Esophagus (tissue), 2 donors: Measurements from ENCODE around the gene PRC1. TPM values are rescaled to one million over a fixed set of nuclear protein-coding genes. Genes with fewer than 3 reads are reported as not detected.

ENCODE experiments used
- H3K27ac ChIP-seq, 2 donors: one replicate each; pipeline ENCODE4 v1.5.1; 2013; ENCODE audit warnings: low read depth in 2 of 2, mild to moderate bottlenecking in 2 of 2, inconsistent platforms in 1 of 2, low read length in 1 of 2, moderate library complexity in 1 of 2
- H3K27me3 ChIP-seq, 2 donors: one replicate each; pipeline ENCODE4 v1.6.1; 2013; ENCODE audit warnings: low read length in 2 of 2, control low read depth in 1 of 2, mild to moderate bottlenecking in 1 of 2; ENCODE audit not compliant: insufficient read depth in 2 of 2, control insufficient read depth in 1 of 2
- H3K36me3 ChIP-seq, 2 donors: one replicate each; pipeline ENCODE4 v1.6.1; 2013; ENCODE audit warnings: low read length in 1 of 2; ENCODE audit not compliant: control insufficient read depth in 2 of 2, insufficient read depth in 2 of 2
- H3K4me1 ChIP-seq, 2 donors: one replicate each; pipeline ENCODE4 v1.6.1; 2013; ENCODE audit warnings: low read length in 1 of 2; ENCODE audit not compliant: control insufficient read depth in 2 of 2, insufficient read depth in 2 of 2
- H3K4me3 ChIP-seq, 2 donors: one replicate each; pipeline ENCODE4 v1.5.1; 2013; ENCODE audit warnings: low read length in 2 of 2, mild to moderate bottlenecking in 2 of 2, low read depth in 1 of 2, moderate library complexity in 1 of 2
- H3K9me3 ChIP-seq, 2 donors: one replicate each; pipeline ENCODE4 v1.6.1; 2013; ENCODE audit warnings: mild to moderate bottlenecking in 2 of 2, low read depth in 1 of 2, low read length in 1 of 2, moderate library complexity in 1 of 2; ENCODE audit not compliant: control insufficient read depth in 2 of 2, insufficient read depth in 1 of 2
- WGBS, 2 donors: extraction: QIAGEN DNeasy Blood & Tissue Kit; methylation state at CpG; one replicate each; pipeline ENCODE4 v1.1.7; 2013; 5-methylcytosine and 5-hydroxymethylcytosine counted together
- polyA plus RNA-seq, 2 donors: library from polyadenylated mRNA; stranded (reverse); fragments of 200-250 nt; gene quantifications; one replicate each; pipeline ENCODE4 v1.2.3, GENCODE V29; 2013
- donor health status: healthy with polysubstance abuse.
- donor health status: Bipolar disorder and iron deficiency.

PRC1 gene
- polyA plus RNA-seq, 2 donors, result 41.2 to 44.1 TPM

DNA sequence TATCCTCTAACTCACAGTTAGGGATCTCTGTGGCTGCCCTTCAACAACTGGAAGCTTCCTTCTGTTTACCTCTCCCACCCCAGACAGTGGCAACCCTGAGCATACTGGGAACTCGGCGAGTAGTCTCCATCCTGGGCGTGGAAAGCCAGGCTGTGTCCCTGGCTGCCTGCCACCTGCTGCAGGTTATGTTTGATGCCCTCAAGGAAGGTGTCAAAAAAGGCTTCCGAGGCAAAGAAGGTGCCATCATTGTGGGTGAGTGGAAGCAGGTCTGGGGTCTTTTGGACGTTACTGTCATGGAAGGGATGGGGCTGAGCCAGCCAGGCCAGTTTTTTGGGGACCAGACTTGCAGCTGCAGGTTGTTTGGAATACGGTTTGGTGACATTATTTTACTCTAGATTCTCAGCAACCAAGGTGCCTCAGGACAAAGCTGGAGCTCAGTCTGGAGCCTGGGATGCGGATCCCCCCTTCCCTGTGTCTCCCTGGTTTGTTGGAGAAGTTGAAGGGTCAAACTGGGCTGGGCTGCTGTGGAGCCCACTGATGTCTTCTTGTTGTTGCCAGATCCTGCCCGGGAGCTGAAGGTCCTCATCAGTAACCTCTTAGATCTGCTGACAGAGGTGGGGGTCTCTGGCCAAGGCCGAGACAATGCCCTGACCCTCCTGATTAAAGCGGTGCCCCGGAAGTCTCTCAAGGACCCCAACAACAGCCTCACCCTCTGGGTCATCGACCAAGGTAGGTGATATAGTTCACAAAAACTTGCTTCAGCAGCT, 51.8 kb downstream of the PRC1 start:
- H3K27me3 ChIP-seq, result no peaks in the 10 kb centered on the region
- no peak overlapping the region for H3K27ac ChIP-seq
- peaks cover 40 to 53% of the 10 kb centered on the region in 2 donors for H3K36me3 ChIP-seq
- 84 to 86% methylated on average over 12 of the region's 12 CpGs for WGBS, 2 donors
- H3K4me1 ChIP-seq, result no peaks in the 10 kb centered on the region
- no peaks in the 10 kb centered on the region for H3K9me3 ChIP-seq
- H3K4me3 ChIP-seq, result no peak overlapping the region

DNA sequence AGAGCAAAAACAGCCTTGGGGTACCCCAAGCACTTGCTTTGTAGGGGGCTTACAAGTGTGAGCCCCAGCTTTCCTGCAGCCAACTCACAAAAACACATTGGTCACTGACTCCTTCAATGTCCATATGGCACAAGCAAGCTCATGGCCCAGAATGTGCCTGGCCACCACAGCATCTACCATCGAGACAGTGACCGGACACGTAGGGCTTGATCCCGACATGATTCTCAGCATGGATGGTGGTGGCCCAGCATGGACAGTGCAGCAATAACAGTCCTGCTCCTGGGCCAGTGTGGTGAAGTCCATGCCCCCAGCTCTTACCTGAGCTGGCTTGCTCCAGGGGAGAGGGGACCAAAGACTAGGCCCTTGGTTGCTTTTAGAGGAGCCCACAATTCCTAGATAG, 53.3 kb downstream of the PRC1 start:
- 96 to 97% methylated on average over 4 of the region's 4 CpGs for WGBS, 2 donors
- peaks cover 4% of the 10 kb centered on the region in 2 donors for H3K4me1 ChIP-seq
- no peak overlapping the region for H3K27ac ChIP-seq
- H3K27me3 ChIP-seq, result no peaks in the 10 kb centered on the region
- H3K4me3 ChIP-seq, result no peak overlapping the region
- no peaks in the 10 kb centered on the region for H3K9me3 ChIP-seq
- peaks cover 29 to 41% of the 10 kb centered on the region in 2 donors for H3K36me3 ChIP-seq

GRCh38 chr15:90939756-90940155, 54.6 kb downstream of the PRC1 start:
- no peaks in the 10 kb centered on the region for H3K9me3 ChIP-seq
- H3K4me3 ChIP-seq, result no peak overlapping the region
- H3K27ac ChIP-seq, result no peak overlapping the region
- H3K36me3 ChIP-seq, result peaks cover 24 to 36% of the 10 kb centered on the region in 2 donors
- no peaks in the 10 kb centered on the region for H3K27me3 ChIP-seq
- 88 to 95% methylated on average over 7 of the region's 7 CpGs for WGBS, 2 donors
- H3K4me1 ChIP-seq, result peaks cover 6 to 9% of the 10 kb centered on the region in 2 donors

DNA sequence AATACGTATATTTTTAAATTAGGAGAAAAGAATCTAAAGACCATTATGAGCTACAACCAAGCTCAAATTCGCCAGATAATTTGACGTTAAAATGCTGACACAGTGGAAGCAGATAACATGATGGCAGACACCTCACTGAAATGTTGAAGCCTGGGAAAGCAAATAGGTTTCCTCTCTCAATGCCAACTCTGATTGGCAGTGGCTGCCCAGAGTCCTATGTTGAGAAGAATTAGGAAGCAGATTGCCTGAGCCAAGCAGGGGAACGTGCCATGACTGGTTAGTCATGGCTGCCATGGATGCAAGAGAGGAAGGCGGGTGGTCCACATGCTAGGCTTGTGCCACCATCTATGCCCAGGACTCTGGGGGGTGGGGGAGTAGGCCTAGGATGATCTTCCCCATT, 56.1 kb downstream of the PRC1 start:
- Histone ChIP-seq H3K36me3 (peaks cover 20 to 30% of the 10 kb centered on the region in 2 donors), H3K27ac (no peak overlapping the region), H3K9me3 (no peaks in the 10 kb centered on the region), H3K27me3 (no peaks in the 10 kb centered on the region), H3K4me1 (peaks cover 6 to 9% of the 10 kb centered on the region in 2 donors), H3K4me3 (no peak overlapping the region)
- 93 to 96% methylated on average over 5 of the region's 5 CpGs for WGBS, 2 donors

DNA sequence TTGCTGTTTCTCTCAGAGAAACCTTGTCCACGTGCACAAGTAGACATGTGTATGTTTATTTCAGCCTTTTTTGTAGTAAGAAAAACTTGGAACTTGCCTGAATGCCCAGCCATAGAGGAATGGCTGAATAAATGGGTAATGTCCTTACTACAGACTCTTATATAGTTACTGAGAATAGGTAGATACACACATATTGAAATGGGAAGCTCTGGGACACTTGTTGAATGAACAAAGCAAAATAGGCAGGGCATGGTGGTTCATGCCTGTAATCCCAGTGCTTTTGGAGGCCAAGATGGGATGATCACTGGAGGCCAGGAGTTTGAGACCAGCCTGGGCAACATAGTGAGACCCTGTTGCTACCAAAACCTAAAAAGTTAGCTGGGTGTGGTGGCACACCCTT, 57.5 kb downstream of the PRC1 start:
- Histone ChIP-seq H3K4me1 (peaks cover 6 to 9% of the 10 kb centered on the region in 2 donors), H3K27me3 (no peaks in the 10 kb centered on the region), H3K4me3 (no peak overlapping the region), H3K9me3 (no peaks in the 10 kb centered on the region), H3K27ac (no peak overlapping the region), H3K36me3 (peaks cover 17% of the 10 kb centered on the region in 2 donors)
- WGBS, 2 donors, result 53 to 67% methylated on average over 1 of the region's 1 CpG

GRCh38 chr15:90934949-90935751, 59.2 kb downstream of the PRC1 start, which contains the start of gene UNC45A:
Gene UNC45A, plus strand, starts transcription at chr15:90935285. Its CDS starts 40 bp downstream, at chr15:90935325.
- peak within 1 kb of the TSS; percentile 58 to 71 for H3K4me3 ChIP-seq
- peak within 1 kb of the TSS; percentile 84 to 94 for H3K27ac ChIP-seq
- H3K36me3 ChIP-seq, result peaks cover 5 to 7% of the 10 kb centered on the region in 2 donors
- 1% methylated on average over 41 to 65 of the region's 65 CpGs for WGBS, 2 donors
- H3K27me3 ChIP-seq, result no peaks in the 10 kb centered on the region
- no peaks in the 10 kb centered on the region for H3K9me3 ChIP-seq
- H3K4me1 ChIP-seq, result peaks cover 9% of the 10 kb centered on the region in 2 donors

DNA sequence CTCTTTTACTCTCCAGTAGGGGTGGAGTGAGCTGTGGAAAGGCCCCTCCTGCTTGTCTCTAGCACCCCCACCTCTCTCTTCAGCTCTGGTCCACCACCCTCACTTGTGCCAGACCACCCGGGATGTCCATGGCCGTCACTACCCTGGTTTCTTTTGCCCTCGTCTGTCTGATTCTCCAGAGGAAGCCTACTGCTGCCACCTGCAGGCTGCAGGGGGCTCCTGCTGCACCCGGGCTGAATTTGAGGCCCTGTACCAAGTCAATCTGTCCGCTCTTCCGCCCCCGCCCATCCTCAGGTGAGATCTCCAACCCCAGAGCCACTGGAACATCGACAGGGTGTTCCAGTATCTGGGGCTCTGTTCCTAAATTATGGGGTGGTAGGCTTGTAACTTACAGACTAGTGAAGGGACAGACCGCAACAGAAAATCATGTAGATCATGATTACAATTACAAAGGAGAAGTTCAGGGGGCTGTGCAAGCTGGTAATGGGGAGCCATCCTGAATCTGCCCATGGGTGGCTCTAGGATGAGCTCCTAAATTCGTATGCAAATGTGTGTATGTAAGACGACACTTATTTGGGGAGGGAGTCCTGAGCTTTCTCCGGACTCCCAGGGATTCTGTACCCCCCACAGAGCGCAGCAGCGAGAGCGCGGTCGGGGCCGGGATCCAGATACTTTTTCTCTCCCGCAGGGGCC, 59.9 kb downstream of the PRC1 start:
- peaks cover 9% of the 10 kb centered on the region in 2 donors for H3K4me1 ChIP-seq
- peak overlapping the region; percentile 58 to 71 for H3K4me3 ChIP-seq
- 1% methylated on average over 19 of the region's 19 CpGs for WGBS, 2 donors
- peak overlapping the region; percentile 84 to 94 for H3K27ac ChIP-seq
- H3K27me3 ChIP-seq, result no peaks in the 10 kb centered on the region
- no peaks in the 10 kb centered on the region for H3K9me3 ChIP-seq
- H3K36me3 ChIP-seq, result peaks cover 0 to 3% of the 10 kb centered on the region in 2 donors

GRCh38 chr15:90933301-90933700, 61.0 kb downstream of the PRC1 start:
- peaks cover 9 to 11% of the 10 kb centered on the region in 2 donors for H3K4me1 ChIP-seq
- no peaks in the 10 kb centered on the region for H3K27me3 ChIP-seq
- no peak overlapping the region for H3K4me3 ChIP-seq
- no peak overlapping the region for H3K27ac ChIP-seq
- 67 to 69% methylated on average over 1 of the region's 1 CpG for WGBS, 2 donors
- peaks cover 0 to 1% of the 10 kb centered on the region in 2 donors for H3K36me3 ChIP-seq
- H3K9me3 ChIP-seq, result no peaks in the 10 kb centered on the region

DNA sequence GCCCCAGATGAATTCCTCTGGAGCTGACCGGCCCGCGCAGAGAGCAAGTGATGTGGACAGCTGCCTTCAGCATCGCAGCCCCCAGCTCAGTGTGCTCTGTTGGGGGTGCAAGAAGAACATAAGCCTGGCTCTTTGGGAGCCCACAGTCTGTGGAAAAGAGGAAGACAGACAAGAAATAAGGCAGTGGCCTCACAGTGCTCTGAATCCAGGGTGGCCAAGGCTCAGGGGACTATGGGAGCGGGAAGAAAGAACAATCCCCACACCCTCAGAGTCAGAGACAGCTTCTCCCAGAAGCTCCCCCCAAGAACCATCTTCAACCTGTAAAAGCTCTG, 61.7 kb downstream of the PRC1 start:
- peak overlapping the region; percentile 93 to 96 for H3K27ac ChIP-seq
- H3K27me3 ChIP-seq, result no peaks in the 10 kb centered on the region
- WGBS, 2 donors, result 13 to 14% methylated on average over 5 of the region's 5 CpGs
- H3K4me3 ChIP-seq, result no peak overlapping the region
- no peaks in the 10 kb centered on the region for H3K9me3 ChIP-seq
- no peaks in the 10 kb centered on the region for H3K36me3 ChIP-seq
- H3K4me1 ChIP-seq, result peaks cover 9 to 11% of the 10 kb centered on the region in 2 donors
